Measurements from ENCODE around the gene NDC80. TPM values are rescaled to one million over a fixed set of nuclear protein-coding genes. Genes with fewer than 3 reads are reported as not detected.

Gene NDC80
- total and polyA plus RNA-seq, 2 experiments from 2014 or later: 8.4 to 23.2 TPM

DNA sequence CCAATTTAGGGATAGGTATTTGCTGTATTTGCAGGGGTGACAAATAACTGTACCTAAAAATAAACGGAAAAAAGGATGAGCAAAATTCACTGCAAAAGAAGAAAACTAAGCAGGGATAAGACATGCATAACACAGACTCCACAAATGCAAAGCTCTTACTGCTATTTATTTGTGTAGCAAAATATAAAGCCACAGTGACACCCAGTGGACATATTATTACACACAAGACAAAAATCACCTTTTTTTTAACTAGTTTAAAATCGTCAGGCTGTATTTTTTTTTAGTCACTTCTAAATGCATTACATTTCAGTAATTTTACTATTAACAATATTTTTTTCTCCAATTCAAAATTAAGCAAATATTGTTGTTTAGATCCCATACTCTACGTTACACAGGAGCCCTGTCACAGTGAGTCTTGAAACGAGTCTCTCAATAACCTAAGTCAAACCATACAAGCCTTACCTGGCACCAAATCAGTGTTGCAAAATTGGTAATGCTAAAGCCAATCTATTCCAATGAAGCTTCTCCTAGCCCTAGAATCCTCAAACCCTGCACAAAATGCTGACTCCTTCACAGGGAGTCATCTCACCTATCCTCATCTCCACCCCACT is 23.8 kb upstream of the NDC80 start:
- no peaks in the 10 kb centered on the region for H3K36me3 ChIP-seq
- H3K4me3 ChIP-seq: no peak overlapping the region
- no peaks in the 10 kb centered on the region for H3K4me1 ChIP-seq (ENCODE audit: low read depth)
- DNase-seq (ENCODE audit: low read depth in 1 of 2, low spot score in 1 of 2): peak; percentile 63 to 80
- no peaks in the 10 kb centered on the region for H3K27me3 ChIP-seq
- no peak overlapping the region for H3K27ac ChIP-seq
- TF ChIP-seq, protein P1, sequence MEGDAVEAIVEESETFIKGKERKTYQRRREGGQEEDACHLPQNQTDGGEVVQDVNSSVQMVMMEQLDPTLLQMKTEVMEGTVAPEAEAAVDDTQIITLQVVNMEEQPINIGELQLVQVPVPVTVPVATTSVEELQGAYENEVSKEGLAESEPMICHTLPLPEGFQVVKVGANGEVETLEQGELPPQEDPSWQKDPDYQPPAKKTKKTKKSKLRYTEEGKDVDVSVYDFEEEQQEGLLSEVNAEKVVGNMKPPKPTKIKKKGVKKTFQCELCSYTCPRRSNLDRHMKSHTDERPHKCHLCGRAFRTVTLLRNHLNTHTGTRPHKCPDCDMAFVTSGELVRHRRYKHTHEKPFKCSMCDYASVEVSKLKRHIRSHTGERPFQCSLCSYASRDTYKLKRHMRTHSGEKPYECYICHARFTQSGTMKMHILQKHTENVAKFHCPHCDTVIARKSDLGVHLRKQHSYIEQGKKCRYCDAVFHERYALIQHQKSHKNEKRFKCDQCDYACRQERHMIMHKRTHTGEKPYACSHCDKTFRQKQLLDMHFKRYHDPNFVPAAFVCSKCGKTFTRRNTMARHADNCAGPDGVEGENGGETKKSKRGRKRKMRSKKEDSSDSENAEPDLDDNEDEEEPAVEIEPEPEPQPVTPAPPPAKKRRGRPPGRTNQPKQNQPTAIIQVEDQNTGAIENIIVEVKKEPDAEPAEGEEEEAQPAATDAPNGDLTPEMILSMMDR (IDR thresholded peaks at IDR 0.05; ENCODE audit: low read depth, low read length): peak; percentile 34
- H3K9me3 ChIP-seq (ENCODE audit: low read depth): no peaks in the 10 kb centered on the region

DNA sequence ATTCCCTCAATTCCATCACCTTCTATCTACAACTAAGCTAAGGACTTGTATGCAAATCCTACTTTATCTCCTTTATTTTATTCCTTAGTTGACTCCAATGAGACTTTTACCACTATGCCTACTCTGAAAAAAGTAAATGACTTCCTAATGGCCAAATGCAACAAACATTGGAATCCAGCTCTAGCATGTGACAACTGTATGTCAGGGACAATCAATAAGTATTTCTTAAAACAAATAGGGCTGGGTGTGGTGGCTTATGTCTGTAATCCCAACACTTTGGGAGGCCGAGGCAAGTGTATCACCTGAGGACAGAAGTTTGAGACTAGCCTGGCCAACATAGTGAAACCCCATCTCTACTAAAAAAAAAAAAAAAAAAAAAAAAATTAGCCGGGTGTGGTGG is 21.9 kb upstream of the NDC80 start:
- H3K9me3 ChIP-seq (ENCODE audit: low read depth): no peaks in the 10 kb centered on the region
- H3K4me3 ChIP-seq: no peak overlapping the region
- no peaks in the 10 kb centered on the region for H3K27me3 ChIP-seq
- TF ChIP-seq, protein P1 (IDR thresholded peaks at IDR 0.05; ENCODE audit: low read depth, low read length): no peak
- DNase-seq (ENCODE audit: low read depth in 1 of 2, low spot score in 1 of 2): no peak
- no peak overlapping the region for H3K27ac ChIP-seq
- no peaks in the 10 kb centered on the region for H3K36me3 ChIP-seq
- no peaks in the 10 kb centered on the region for H3K4me1 ChIP-seq (ENCODE audit: low read depth)

DNA sequence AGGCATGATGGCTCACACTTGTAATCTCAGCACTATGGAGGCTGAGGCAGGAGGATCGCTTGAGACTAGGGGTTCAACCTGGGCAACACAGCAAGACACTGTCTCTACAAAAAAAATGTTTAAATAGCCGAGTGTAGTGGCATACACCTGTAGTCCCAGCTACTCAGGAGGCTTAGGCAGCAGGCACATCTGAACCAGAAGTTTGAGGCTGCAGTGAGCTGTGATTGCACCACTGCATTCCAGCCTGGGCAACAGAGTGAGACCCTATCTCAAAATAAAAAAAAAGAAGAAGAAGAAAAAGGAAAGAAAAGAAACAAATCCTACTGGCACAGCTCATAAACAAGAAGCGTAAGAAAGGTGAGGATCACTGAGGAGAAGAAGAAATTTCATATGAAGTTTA is 19.9 kb upstream of the NDC80 start:
- TF ChIP-seq, protein P1 (IDR thresholded peaks at IDR 0.05; ENCODE audit: low read depth, low read length): no peak
- Histone ChIP-seq H3K4me3 (no peak overlapping the region), H3K27me3 (no peaks in the 10 kb centered on the region), H3K9me3 (ENCODE audit: low read depth) (no peaks in the 10 kb centered on the region), H3K4me1 (ENCODE audit: low read depth) (no peaks in the 10 kb centered on the region), H3K36me3 (no peaks in the 10 kb centered on the region), H3K27ac (no peak overlapping the region)
- DNase-seq (ENCODE audit: low read depth in 1 of 2, low spot score in 1 of 2): no peak

DNA sequence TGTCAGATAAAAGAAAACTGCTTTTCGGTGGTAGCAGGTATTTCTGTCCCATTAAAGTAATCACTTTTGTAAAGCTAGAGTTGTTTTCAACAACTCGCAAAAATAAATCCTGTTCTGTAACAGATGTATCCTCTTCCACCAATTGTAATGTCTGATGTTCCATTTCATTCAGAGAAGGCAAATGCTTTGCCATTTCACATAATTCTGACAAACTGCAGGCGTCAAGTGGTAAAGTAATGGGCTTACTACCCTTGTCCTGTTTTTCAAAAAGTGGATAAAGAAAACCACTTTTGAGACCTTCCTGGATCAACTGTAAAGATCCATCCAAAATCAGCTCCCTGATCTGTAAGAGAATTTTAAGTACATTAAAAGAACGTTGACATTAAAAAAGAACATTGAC is 16.7 kb upstream of the NDC80 start:
- H3K4me3 ChIP-seq: no peak overlapping the region
- H3K27me3 ChIP-seq: no peaks in the 10 kb centered on the region
- H3K36me3 ChIP-seq: no peaks in the 10 kb centered on the region
- DNase-seq (ENCODE audit: low read depth in 1 of 2, low spot score in 1 of 2): no peak
- H3K27ac ChIP-seq: no peak overlapping the region
- no peaks in the 10 kb centered on the region for H3K4me1 ChIP-seq (ENCODE audit: low read depth)
- TF ChIP-seq, protein P1 (IDR thresholded peaks at IDR 0.05; ENCODE audit: low read depth, low read length): no peak
- no peaks in the 10 kb centered on the region for H3K9me3 ChIP-seq (ENCODE audit: low read depth)

DNA sequence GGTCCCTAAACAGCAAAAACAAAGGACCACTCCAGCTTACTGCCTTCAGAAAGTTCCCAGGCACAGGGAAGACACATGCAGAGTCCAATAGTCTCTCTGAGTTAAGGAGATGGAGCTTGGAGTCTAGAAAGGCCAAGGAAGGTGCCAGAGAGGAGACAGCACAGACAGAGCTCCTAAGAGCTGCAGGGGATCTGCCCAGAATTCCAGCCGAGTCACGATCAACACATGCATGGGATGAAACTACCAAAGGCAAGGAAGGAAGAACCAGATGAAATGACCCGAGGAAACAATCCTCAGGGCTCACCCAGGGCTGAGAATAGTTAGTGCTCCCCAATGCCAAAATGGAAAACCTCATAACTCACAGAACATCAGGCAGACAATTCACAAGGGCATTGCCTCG is 15.5 kb upstream of the NDC80 start:
- Histone ChIP-seq H3K4me3 (no peak overlapping the region), H3K36me3 (no peaks in the 10 kb centered on the region), H3K27me3 (no peaks in the 10 kb centered on the region), H3K9me3 (ENCODE audit: low read depth) (no peaks in the 10 kb centered on the region), H3K4me1 (ENCODE audit: low read depth) (no peaks in the 10 kb centered on the region), H3K27ac (no peak overlapping the region)
- TF ChIP-seq, protein P1 (IDR thresholded peaks at IDR 0.05; ENCODE audit: low read depth, low read length): no peak
- no peak for DNase-seq (ENCODE audit: low read depth in 1 of 2, low spot score in 1 of 2)
